CD4-positive, alpha-beta T cell treated with Interleukin-15 for 4 hours (primary cell): ENCODE data around the gene TSPAN15.
A peak's percentile ranks its signal among the peaks of the same experiment; 100 is the strongest.

Experiments used
- DNase-seq: peaks from one replicate; pipeline ENCODE4 v3.0.0-alpha.2; 2020; ENCODE audit warnings: low spot score

TSPAN15 gene

GRCh38 chr10:69451209-69451783 is at the start of gene TSPAN15:
Gene TSPAN15 (plus strand): TSS chr10:69451465. CDS start chr10:69451595, 130 bp downstream.
- DNase-seq: peak; percentile 85

GRCh38 chr10:69402386-69402785 is 48.9 kb upstream of the TSPAN15 start:
- DNase-seq: no peak

- no peak for DNase-seq
Observed at GRCh38 chr10:69403066-69403465, 48.2 kb upstream of the TSPAN15 start.

- DNase-seq: no peak
Observed at GRCh38 chr10:69403519-69403918, 47.7 kb upstream of the TSPAN15 start.

- DNase-seq: no peak
Observed at GRCh38 chr10:69404786-69405185, 46.5 kb upstream of the TSPAN15 start.

GRCh38 chr10:69405221-69405620 is 46.0 kb upstream of the TSPAN15 start:
- no peak for DNase-seq

- no peak for DNase-seq
Observed at GRCh38 chr10:69406302-69406811, 44.9 kb upstream of the TSPAN15 start.

GRCh38 chr10:69406816-69407580 is 44.3 kb upstream of the TSPAN15 start:
- no peak for DNase-seq

GRCh38 chr10:69407621-69408301 is 43.5 kb upstream of the TSPAN15 start:
- DNase-seq: peak; percentile 45

GRCh38 chr10:69408318-69409175 is 42.7 kb upstream of the TSPAN15 start:
- peak; percentile 89 for DNase-seq

- DNase-seq: no peak
Observed at GRCh38 chr10:69409176-69409495, 42.1 kb upstream of the TSPAN15 start.

- no peak for DNase-seq
Observed at GRCh38 chr10:69409968-69410367, 41.3 kb upstream of the TSPAN15 start.

- DNase-seq: no peak
Observed at GRCh38 chr10:69410487-69410886, 40.8 kb upstream of the TSPAN15 start.

- no peak for DNase-seq
Observed at GRCh38 chr10:69411476-69411875, 39.8 kb upstream of the TSPAN15 start.

GRCh38 chr10:69412232-69412790 is 39.0 kb upstream of the TSPAN15 start:
- DNase-seq: no peak

- DNase-seq: peak; percentile 24
Observed at GRCh38 chr10:69413221-69413865, 37.9 kb upstream of the TSPAN15 start.

- DNase-seq: no peak
Observed at GRCh38 chr10:69414036-69415018, 36.9 kb upstream of the TSPAN15 start.

- no peak for DNase-seq
Observed at GRCh38 chr10:69415049-69415448, 36.2 kb upstream of the TSPAN15 start.

- DNase-seq: no peak
Observed at GRCh38 chr10:69415951-69416350, 35.3 kb upstream of the TSPAN15 start.

GRCh38 chr10:69416695-69417094 is 34.6 kb upstream of the TSPAN15 start, which contains the start of gene TACR2:
Gene TACR2 (minus strand): TSS chr10:69416918. CDS start chr10:69416323, 595 bp downstream.
- no peak for DNase-seq
